HG03571 (cell line): ENCODE results near the gene ZYG11A.

Source experiments
- ATAC-seq: cut with Tn5 transposase; IDR thresholded peaks from one replicate; pipeline ENCODE4 v1.9.1; 2021; ENCODE audit not compliant: unreplicated experiment

The ZYG11A gene

DNA sequence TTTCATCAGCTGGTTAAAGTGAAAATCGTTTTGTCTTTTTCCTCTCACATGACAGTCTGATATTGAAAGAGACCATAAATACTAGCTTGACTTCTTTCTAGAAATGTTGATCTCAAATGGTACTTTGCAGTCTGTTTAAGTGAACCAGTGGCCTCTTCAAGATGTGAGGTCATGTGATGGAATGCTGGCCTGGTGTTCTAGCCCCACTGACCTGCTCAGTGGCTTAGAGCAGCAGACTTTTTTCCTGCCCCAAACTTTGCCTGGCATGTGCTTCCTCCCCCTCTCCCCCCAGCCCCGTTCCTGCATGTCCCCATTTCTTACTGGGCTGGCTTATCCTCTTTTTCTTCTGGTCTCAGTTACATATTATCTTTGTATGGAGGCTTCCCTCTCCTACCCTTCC, 34.3 kb downstream of the ZYG11A start:
- no peak for ATAC-seq

DNA sequence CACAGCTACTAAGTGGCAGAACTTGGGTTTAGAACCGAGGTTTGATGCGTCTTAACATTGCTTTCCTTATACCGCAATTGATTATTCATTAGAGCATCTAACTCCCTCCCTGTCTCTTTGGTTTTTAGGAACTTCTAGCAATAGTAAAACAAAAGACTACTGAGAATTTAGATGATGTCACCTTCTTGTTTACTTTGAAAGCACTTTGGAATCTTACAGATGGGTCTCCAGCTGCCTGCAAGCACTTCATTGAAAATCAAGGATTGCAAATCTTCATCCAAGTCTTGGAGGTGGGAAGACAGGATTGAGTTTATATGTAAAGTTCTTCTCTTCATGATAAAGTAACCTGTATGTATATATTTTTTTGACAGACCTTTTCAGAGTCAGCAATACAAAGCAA, 35.0 kb downstream of the ZYG11A start:
- ATAC-seq, result no peak

DNA sequence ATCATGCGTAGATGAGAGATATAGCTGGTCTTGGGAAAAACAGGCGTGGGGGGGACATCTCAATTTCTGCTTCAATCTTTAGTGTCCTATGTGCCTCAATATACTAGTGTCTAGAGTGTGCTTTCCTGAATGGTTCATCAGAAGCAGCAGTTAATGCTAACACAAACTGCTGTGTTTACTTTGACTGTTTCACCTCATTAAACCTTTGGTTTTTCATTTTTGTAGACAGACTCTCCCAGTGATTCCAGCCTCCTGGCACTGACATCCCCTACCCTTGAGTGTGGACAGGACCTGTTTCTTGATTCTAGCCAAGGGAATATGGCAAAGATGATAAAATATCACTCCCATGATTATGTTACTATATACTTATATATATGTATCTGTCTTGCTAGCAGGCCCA, 37.6 kb downstream of the ZYG11A start:
- no peak for ATAC-seq

DNA sequence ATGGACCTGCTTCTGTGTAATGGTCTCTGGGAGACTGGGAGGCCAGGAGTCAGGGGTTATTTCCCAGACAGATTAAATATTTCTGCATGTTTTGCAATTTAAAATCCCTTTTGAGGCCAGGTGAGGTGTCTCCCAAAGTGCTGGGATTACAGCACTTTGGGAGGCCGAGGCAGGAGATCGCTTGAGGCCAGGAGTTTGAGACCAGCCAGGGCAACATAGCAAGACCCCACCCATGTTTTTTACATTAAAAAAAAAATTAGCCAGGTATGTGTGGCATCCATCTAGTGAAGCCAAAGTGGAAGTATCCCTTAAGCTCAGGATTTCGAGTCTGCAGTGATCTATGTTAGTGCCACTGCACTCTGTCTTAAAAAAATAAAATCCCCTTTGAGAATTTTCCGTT, 44.9 kb downstream of the ZYG11A start:
- ATAC-seq, result no peak

DNA sequence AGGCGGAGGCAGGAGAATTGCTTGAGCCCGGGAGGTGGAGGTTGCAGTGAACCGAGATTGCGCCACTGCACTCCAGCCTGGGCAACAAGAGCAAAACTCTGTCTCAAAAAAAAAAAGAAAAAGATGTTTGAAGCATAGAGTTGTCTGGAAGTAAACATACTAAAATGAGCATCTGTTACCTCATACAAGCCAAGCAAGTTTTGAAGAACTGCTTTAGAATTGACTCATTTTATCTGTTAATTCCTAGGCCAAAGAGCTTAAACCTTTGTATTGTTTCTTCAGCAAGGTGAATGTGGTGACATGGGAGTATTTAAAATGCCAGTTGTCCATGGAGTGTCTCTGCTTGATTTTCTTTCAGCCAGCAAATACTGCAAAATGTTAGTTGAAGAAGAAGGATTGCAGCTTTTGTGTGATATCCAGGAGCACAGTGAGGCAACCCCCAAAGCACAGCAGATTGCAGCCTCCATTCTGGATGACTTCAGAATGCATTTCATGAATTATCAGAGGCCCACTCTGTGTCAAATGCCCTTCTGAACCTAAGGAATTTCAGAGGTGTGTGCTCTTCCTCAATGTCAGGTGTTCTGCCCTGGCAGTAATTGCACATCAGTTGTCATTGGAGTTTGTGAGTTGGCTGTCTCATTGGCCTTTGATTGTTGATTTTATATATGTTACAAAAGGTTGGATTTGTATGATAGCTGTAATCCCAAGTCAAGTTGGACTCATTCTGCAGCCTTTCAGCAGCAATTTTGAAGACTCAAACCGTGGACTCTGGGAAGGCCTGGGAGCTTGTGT, 50.1 kb downstream of the ZYG11A start:
- no peak for ATAC-seq

DNA sequence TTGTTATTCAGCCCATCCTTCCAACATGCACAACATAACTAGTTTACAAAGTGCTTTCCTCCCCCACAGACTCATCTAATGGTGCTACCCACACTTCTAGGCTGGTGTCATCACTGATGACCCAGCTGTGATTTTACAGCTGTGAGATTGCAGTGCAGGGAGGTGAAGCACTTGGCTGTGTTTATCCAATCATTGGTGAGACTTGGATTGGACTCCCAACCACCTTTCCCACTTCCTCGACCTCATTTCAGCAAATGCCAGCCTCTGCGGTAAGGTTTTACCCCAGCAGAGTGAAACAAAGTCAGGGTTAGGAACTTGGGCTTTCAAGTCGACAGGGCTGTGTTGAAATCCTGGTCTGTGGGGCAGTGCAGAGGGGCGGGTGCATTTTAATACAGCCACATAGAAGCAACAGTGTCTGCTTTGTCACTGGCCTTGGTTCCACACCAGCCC, 56.9 kb downstream of the ZYG11A start:
- no peak for ATAC-seq

DNA sequence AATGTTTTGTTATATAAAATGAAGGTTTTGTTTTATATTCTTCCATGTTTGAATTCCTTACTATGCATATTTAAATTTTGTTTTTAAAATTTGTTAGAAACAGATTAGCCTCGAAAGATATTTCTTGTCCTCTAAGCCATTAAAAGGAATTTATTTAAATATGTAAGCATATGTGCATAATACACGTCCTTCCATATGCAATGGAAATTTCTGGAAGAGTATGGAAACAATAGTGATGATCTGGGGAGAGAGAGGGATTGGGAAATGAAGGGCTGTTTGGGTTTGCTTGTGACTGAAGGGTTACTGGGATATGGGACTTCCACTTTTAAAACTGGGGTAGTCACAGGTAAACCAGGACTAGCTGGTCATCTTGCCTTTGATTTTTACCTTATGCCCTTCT, 57.8 kb downstream of the ZYG11A start:
- ATAC-seq, result no peak

DNA sequence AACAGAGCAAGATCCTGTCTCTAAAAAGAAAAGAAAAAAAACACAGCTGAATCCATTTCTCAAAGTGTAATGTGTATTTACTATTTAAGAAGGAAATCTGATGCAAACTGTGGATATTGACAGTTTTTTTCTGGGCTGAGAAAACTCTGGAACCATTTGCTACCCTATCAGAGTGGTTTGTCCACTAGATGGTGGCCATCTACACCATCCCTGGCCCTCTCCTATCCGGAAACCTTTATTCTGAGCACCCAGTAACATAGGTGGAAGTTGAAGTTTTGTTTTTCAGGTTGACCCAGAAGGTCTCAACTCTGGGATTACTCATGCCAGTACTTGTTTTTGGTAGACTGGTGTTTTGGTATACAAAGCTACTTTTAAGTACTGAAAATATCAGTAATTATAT, 58.8 kb downstream of the ZYG11A start:
- ATAC-seq, result no peak

DNA sequence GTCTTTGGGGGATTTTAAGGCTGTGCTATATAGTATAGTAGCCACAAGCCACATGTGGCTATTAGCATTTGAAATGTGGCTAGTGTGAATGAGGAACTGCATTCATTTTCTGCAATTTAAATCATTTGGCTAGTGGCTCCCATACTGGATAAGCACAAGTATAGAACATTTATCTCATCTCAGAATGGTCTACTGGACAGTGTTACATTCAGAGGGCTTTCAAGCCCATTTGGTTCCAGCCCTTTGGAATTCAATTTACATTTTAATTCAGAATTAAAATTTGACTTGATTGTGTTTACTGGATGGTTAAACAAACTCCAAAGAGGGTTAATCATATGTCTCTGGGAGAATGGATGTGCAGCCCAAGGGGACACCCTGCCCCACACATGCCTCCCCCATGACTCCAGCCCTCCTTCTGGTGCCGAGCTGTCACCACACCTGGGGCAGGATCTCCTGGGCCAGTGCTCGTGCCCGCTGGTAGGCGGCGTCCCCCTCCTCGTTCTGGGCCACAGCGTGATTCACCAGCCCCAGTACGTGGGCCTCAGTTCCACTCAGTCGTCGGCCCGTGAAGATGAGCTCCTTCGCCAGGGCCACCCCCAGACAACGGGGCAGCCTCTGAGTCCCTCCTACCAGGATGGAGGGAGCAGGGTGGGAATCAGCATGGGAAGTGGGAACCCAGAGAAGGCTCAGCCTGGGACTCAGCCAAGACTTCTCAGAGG, 61.8 kb downstream of the ZYG11A start:
- no peak for ATAC-seq

DNA sequence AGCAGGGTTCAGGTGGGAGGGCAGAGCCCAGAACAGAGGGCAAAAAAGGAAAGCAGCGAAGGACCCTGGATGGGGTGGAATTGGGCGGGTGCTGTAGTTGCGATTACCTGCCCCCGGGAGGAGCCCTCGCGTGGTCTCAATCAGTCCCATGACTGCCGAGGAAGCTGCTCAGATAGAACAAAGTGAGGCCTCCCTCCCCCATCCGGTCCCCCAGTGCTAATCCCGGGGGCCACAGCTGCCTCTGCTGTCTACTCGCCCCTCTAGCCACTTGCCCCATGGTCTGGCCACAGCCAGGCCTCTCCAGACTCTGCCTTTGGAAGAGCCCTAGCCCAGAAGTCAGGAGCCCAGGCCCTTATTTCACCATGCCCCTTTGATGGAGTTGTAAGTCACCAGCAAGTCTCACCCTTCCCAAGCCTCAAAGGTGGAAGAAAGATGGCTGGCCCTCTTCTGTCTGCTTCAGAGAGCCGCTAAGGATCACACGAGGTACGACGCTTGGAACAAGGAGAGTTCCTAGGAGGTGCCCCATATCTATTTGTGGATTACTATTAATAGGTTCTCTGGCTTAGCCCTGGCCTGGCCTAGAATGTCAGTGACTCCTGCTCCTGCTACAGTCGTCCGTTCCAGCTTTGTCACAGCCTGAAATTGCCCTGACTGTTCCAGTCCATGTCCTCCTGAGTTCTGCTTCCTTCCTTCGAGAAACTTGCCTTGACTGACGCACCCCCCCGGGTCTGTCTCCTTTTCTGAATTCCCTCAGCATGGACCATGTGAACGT, 62.6 kb downstream of the ZYG11A start:
- ATAC-seq, result no peak

DNA sequence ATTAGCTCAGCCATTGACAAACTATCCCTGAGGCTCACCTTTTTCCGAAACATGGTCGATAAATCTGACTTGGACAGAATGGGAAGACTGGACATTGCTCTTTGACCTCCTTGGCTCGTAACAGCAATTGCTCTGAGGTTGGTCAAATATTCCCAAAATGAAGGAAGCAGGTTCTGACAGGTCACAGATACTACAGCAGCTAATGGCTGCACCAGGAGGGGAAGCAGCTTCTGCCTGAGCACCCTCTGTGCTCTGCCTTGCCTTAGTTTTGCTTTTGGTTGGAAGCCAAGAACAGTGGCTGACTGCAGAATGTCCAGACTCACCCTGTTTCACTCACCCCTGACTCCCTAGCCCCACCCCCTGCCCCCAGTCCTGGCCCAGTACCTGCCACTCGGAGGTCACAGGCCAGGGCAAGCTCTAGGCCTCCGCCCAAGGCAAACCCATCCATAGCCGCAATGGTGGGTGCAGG, 63.6 kb downstream of the ZYG11A start:
- ATAC-seq, result no peak

DNA sequence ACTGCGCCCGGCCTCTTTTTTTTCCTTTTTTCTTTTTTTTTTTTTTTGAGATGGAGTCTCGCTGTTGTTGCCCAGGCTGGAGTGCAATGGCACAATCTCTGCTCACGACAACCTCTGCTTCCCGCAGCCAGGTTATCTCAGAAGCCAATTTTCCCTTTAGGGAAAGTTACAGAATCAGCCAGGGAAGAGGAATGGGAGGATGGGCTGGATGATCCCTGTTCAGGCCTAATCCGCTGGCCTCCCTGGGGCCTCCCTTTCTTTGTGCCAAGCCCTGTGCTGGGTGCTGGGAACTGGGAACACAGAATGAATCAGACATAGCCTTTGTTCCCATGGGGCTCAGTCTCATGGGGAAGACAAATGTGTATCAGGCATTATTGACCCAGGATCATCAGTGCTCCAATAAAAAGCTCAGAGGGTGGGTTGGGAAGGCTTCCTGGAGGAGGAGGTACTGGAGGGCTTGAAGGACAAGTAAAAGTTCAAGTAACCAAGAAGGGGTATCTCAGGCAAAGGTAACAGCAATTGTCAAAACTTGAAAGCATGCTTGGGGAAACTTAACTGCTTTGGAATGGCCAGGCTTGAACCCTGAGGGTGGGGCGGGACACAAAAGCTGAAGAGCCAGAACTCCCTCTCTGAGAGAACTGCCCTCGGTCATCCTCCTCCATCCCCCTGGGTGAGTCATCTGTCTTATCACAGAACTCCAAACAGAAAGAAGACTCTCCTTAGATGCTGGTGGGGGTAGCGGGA, 64.7 kb downstream of the ZYG11A start:
- ATAC-seq, result no peak

DNA sequence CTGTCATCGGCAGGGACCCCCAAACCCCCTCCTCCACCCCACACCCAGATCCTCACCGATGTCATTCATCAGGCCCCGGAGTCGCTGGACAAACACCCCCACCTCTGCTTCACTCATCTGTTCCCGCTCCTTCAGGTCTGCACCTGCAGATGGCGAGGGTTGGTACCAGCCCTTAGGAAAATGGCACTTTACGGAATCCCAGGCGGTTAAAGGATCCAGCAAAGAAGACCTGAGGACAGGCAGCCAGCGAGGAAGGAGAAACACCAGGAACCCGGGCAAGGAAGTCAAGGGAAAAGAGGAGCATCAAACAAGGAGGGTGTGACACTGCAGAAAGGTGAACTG, 65.2 kb downstream of the ZYG11A start:
- ATAC-seq, result no peak

DNA sequence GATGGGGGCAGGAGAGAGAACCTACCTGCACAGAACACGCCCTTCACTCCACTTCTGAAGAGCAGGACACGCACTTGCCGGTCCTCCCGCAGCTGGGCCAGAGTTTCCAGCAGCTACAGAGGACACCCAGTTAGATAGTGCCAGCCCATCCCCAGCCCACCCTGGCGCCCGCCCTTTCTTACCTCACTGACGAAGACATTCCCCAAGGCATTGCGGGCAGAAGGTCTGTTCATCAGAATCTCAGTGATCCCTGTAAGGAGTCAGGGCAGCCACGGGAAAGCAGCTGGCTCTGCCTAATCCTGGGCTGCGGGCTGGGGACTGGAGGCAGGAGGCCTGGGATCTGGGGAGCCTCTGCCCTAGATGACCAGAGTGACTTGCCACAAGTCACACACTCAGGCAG, 69.0 kb downstream of the ZYG11A start:
- no peak for ATAC-seq

DNA sequence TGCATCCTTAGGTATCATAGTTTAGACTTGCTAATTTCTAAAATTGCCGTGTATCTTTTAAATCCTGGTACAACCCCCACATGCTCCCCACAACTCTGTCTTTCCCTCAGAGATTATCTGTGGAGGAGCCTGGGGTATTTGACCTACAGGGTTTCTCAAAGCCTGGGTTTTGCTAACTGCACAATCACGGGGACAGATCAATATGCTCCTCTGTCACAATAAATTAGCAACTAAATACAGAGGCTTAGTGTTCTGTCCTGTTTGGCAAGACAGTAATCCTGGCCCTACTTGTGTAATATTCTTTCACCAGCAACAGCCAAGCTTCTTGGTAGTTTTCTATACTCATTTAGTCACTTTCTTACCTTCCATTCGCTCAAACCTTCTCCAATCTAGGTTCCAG, 70.5 kb downstream of the ZYG11A start:
- ATAC-seq, result no peak

DNA sequence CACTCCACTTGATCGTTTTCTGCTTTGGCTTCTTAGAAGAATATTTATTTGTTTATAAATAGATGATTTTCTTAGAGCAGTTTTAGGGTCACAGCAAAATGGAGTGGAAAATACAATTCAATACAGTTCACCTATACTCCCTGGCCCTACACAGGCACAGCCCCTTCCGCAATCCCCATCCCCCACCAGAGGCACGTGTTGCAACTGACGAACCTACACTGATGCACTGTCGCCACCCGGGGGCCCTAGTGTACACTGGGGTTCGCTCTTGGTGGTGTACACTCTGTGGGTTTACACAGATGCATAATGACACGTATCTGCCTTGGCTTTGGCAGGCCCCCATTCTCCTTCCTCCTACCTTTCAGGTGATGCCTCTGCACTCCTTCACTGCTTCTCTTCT, 71.0 kb downstream of the ZYG11A start:
- no peak for ATAC-seq

DNA sequence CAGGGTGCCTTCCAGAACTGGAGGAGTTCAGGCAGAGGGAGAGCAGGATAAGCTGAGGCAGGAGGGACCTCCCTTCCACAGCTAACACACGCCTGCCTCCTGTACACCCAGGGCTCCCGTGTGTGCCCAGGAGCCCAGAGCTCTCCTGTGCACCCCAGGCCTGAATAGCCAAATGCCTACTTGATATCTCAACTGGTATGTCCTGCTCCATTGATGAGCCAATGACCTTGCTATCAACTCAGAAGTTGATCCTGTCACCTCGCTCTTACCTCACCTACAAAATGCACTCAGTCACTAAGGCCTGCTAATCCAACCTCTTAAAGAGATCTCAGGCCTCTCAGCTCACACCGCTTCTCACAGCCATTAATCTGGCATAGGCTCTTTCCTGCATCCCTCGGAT, 71.9 kb downstream of the ZYG11A start:
- no peak for ATAC-seq

DNA sequence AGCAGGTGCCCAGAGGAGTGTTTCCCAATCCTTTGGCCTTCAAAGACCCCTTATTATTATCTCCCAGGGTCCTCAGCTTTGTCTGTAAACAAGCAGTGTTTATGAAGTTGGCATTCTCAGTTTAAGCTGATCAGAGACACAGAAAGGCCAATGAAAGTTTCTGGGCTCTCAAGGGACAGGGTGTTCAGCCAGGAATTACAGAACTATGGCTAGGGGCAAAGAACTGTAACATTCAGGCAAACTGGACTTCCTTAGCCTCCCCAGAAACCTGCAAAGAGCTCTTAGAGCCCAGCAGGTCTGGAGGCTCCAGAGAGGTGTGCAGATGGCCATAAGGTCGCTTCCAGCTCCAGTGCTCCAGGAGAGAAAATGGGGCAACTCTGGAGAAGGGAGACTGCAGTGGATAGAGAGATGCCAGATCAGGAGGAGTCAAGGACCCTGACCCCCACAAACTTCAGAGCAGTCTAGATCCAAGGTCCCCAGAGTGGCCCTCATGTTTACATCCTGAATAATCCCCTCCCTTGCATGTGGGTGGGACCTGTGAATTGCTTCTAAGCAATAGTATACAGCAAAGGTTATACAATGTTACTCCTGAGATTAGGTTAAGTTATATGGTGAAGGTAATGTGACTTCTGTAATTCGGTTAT, 72.8 kb downstream of the ZYG11A start:
- ATAC-seq, result no peak

DNA sequence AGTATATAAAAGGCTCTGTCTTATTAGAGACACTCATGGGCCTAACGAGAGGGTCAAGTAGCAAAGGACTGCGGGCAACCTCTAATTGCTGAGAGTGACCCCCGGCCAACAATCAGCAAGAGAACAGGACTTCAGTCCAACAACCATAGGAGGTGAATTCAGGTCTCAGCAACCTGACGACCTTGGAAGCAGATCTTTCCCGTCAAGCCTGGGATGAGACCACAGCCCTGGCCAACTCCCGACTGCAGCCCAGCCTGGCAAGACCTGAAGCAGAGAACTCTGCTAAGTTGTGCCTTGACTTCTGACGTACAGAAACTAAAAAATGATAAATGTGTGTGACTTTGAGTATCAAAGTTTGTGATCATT, 73.3 kb downstream of the ZYG11A start:
- ATAC-seq, result no peak

DNA sequence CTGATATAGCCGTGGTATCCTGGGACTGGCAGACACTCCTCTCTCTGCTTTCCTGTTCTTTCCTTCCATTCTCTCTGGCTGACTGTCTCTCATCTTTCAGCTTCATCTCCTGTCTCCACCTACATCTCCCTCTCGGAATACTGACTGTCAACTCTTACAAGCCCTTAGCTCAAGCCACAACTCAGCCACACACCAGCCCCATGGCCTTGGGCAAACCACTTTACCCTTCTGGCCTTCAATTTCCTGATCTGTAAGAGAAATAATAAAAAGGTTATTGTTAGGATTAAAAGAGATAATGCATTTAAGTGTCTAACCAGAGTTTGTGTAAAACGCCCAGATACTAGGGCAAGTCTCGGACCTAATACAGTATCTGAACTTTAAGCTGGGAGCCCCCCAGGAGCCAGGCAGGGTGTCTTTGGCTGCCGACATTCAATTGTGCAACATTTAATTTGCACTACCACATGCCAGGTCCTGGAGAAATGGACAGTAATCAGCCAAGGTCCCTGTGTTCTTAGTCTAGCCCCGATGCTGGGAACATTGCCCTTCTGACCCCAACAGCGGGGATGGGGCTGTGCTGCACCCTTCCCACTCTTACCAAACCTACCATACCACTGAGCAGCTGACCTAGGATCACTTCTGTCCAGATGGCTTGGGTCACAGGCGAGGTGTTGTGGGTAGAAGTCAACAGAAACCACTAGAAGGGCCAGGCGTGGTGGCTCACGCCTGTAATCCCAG, 73.8 kb downstream of the ZYG11A start:
- ATAC-seq, result no peak
